DND-41 (cell line): ENCODE results near the gene SSR1.

Experiments
- ATAC-seq: fragments of 200-7000 bp; cut with Tn5 transposase; 3 replicates; pipeline ENCODE4 v1.9.1; 2021; ENCODE audit warnings: low read depth; ENCODE audit not compliant: insufficient read depth
- DNase-seq: peaks from one replicate; pipeline ENCODE4 v3.0.0-alpha.2; 2020
- H2AFZ ChIP-seq: 2 replicates; pipeline ENCODE4 v1.6.0; 2012; ENCODE audit warnings: low read depth, low read length
- H3K27ac ChIP-seq: 2 replicates; pipeline ENCODE4 v1.5.1; 2012; ENCODE audit warnings: low read length, inconsistent platforms
- H3K27me3 ChIP-seq: fragments of 200-600 bp; sonication (generic); 2 replicates; pipeline ENCODE4 v1.6.0; 2012; ENCODE audit warnings: low read length, mild to moderate bottlenecking, inconsistent platforms; ENCODE audit not compliant: insufficient read depth, poor library complexity
- H3K36me3 ChIP-seq: 2 replicates; pipeline ENCODE4 v1.5.1; 2012; ENCODE audit warnings: low read length, inconsistent platforms; ENCODE audit not compliant: insufficient read depth
- H3K4me1 ChIP-seq: 2 replicates; pipeline ENCODE4 v1.5.1; 2012; ENCODE audit warnings: mild to moderate bottlenecking, low read length; ENCODE audit not compliant: insufficient read depth
- H3K4me2 ChIP-seq: 2 replicates; pipeline ENCODE4 v1.6.0; 2012; ENCODE audit warnings: mild to moderate bottlenecking, moderate library complexity, low read length, inconsistent platforms; ENCODE audit not compliant: insufficient read depth
- H3K4me3 ChIP-seq, 2 experiments: fragments of 200-600 bp in 1 of 2; shearing (Covaris generic) in 1 of 2; 2 replicates each; pipeline ENCODE4 v1.5.1; 2012 to 2016; ENCODE audit warnings: inconsistent platforms in 2 of 2, low read length in 2 of 2, mild to moderate bottlenecking in 2 of 2, low read depth in 1 of 2, moderate library complexity in 1 of 2
- H3K79me2 ChIP-seq: 2 replicates; pipeline ENCODE4 v1.6.0; 2012; ENCODE audit warnings: low read length, inconsistent platforms; ENCODE audit not compliant: insufficient read depth
- H3K9ac ChIP-seq: 2 replicates; pipeline ENCODE4 v1.6.0; 2012; ENCODE audit warnings: low read depth, mild to moderate bottlenecking, inconsistent platforms, low read length, moderate library complexity
- H3K9me3 ChIP-seq: 2 replicates; pipeline ENCODE4 v1.5.1; 2012; ENCODE audit warnings: low read length, moderate library complexity, mild to moderate bottlenecking, inconsistent platforms; ENCODE audit not compliant: insufficient read depth, severe bottlenecking
- H4K20me1 ChIP-seq: 2 replicates; pipeline ENCODE4 v1.6.0; 2012; ENCODE audit warnings: low read length; ENCODE audit not compliant: insufficient read depth
- EZH2 ChIP-seq: IDR thresholded peaks from 3 replicates; pipeline ENCODE4 v1.6.1; 2012; ENCODE audit warnings: borderline replicate concordance, low read depth, mild to moderate bottlenecking, moderate library complexity, low read length, inconsistent platforms; ENCODE audit not compliant: severe bottlenecking
- TF ChIP-seq, protein P1 (sequence below): IDR thresholded peaks from 2 replicates; pipeline ENCODE4 v1.5.1; 2012; ENCODE audit warnings: borderline replicate concordance, low read length, moderate library complexity, mild to moderate bottlenecking; ENCODE audit not compliant: poor library complexity, severe bottlenecking; ENCODE audit errors: extremely low read depth

The SSR1 gene

DNA sequence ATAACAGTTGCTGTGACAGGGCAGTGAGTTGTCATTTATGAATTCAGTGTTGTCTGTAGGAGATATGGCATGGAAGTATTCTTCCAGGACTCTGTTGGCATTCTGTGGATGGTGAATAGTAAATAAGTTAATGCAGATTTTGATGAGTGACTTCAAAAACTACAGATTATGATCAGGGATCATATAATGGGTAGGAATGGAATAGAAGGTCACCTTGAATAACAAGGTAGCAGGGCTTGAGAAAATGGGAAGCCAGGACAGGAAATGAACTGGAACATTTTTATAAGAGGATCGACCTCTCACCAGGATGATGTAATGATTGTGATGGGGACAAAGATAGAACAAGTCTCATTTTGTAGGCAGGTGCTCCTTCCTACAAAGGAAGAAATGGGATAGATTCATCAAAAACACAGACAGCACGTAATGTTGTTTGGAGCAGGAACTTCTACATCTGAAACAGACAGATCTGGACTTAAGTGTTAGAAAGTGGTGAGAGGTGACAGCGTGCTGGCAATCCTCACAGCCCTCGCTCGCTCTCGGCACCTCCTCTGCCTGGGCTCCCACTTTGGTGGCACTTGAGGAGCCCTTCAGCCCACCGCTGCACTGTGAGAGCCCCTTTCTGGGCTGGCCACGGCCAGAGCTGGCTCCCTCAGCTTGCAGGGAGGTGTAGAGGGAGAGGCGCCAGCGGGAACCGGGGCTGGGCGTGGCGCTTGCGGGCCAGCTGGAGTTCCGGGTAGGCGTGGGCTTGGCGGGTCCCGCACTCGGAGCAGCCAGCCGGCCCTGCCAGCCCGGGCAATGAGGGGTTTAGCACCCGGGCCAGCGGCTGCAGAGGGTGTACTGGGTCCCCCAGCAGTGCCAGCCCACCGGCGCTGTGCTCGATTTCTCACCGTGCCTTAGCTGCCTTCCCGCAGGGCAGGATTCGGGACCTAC is 30.8 kb upstream of the SSR1 start:
- Histone ChIP-seq H3K27me3 (no peaks in the 10 kb centered on the region), H3K9ac (no peak overlapping the region; the same call in 1 of the 2 replicates), H3K27ac (peak overlapping the region; percentile 89), H3K4me2 (peak overlapping the region; percentile 44), H3K9me3 (no peaks in the 10 kb centered on the region), H3K36me3 (no peaks in the 10 kb centered on the region), H3K79me2 (no peaks in the 10 kb centered on the region), H2AFZ (peak overlapping the region; percentile 73; the same call in 1 of the 2 replicates), H3K4me3 (peak overlapping the region in 1 of 2 experiments; percentile 37; a peak in 1 of 4 replicates), H4K20me1 (no peaks in the 10 kb centered on the region), H3K4me1 (peaks cover 24% of the 10 kb centered on the region)
- DNase-seq (no peak), ATAC-seq (no peak)
- TF ChIP-seq EZH2 = no peak
- TF ChIP-seq, protein P1, sequence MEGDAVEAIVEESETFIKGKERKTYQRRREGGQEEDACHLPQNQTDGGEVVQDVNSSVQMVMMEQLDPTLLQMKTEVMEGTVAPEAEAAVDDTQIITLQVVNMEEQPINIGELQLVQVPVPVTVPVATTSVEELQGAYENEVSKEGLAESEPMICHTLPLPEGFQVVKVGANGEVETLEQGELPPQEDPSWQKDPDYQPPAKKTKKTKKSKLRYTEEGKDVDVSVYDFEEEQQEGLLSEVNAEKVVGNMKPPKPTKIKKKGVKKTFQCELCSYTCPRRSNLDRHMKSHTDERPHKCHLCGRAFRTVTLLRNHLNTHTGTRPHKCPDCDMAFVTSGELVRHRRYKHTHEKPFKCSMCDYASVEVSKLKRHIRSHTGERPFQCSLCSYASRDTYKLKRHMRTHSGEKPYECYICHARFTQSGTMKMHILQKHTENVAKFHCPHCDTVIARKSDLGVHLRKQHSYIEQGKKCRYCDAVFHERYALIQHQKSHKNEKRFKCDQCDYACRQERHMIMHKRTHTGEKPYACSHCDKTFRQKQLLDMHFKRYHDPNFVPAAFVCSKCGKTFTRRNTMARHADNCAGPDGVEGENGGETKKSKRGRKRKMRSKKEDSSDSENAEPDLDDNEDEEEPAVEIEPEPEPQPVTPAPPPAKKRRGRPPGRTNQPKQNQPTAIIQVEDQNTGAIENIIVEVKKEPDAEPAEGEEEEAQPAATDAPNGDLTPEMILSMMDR = no peak

DNA sequence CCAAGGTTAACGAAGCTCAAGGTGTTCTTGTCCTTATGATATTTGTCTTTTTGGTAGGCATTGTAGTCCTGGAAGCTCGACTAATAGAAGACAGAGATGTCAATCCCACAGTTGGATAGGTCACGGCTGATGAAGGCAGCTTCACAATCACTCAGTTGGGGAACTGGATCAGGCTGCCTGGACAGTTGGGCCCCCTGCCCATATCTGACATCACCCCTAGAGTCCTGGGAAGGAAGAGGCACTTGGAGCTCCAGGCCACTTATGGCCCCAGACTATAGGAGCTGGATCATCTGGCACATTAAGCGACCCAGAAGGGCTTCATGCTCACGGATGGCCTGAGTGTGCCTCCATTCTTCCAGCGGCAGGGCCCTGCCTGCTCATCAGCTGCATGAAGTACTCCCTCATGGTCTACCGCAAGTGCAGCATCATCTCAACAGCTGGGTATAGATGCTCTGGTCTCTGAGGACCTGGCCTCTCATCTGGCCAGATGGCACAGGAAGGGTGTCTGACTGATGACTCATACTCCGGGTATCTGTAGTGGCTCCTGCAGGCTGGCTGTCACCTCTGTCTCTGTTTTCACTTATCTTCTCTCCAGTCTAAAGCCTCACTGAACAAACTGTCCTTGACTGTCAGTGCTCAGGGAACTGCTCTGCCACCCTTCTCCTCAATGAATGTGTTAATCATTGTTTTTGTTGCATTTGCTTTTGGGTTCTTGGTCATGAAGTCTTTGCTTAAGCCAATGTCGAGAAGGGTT is 29.2 kb upstream of the SSR1 start:
- H3K4me3 ChIP-seq = no peak overlapping the region
- H2AFZ ChIP-seq = no peak overlapping the region
- no peak for TF ChIP-seq EZH2
- TF ChIP-seq, protein P1 = no peak
- peak; percentile 44 for DNase-seq
- peak; percentile 18; the same call in 2 of the 3 replicates for ATAC-seq
- H3K27me3 ChIP-seq = no peaks in the 10 kb centered on the region
- H3K27ac ChIP-seq = no peak overlapping the region
- H3K36me3 ChIP-seq = no peaks in the 10 kb centered on the region
- no peaks in the 10 kb centered on the region for H3K9me3 ChIP-seq
- no peaks in the 10 kb centered on the region for H4K20me1 ChIP-seq
- no peaks in the 10 kb centered on the region for H3K79me2 ChIP-seq
- no peak overlapping the region for H3K9ac ChIP-seq
- peaks cover 24% of the 10 kb centered on the region for H3K4me1 ChIP-seq
- no peak overlapping the region for H3K4me2 ChIP-seq

- Histone ChIP-seq H3K36me3 (no peaks in the 10 kb centered on the region), H3K4me2 (no peak overlapping the region), H3K4me3 (no peak overlapping the region), H3K27ac (no peak overlapping the region), H3K9ac (no peak overlapping the region), H3K9me3 (no peaks in the 10 kb centered on the region), H3K79me2 (no peaks in the 10 kb centered on the region), H3K27me3 (no peaks in the 10 kb centered on the region), H3K4me1 (peaks cover 24% of the 10 kb centered on the region), H4K20me1 (no peaks in the 10 kb centered on the region), H2AFZ (no peak overlapping the region)
- DNase-seq (no peak), ATAC-seq (no peak)
- TF ChIP-seq EZH2 = no peak
- TF ChIP-seq, protein P1 = no peak
Observed at GRCh38 chr6:7341271-7341670, 28.3 kb upstream of the SSR1 start.
